IMR-90 (cell line): ENCODE measurements around the gene DNMT1. TPM values are rescaled to one million over a fixed set of nuclear protein-coding genes. Genes with fewer than 3 reads are reported as not detected.

Experiments used
- ATAC-seq: fragments of 200-7000 bp; cut with Tn5 transposase; 2 replicates; pipeline ENCODE4 v1.9.1; 2020; ENCODE audit warnings: low read depth, mild to moderate bottlenecking, moderate library complexity
- BruUV-seq: library from RNA; stranded (reverse); fragments of 400-500 nt; replicated peaks from 2 replicates; lab custom pipeline; 2021; lab: Mats Ljungman, UMichigan
- CTCF ChIA-PET: fragments of 300-600 bp; formaldehyde crosslinking; extraction: SDS; loops from one replicate; lab custom pipeline; 2021; ENCODE audit warnings: antibody characterized with exemption; lab: Yijun Ruan, JAX
- POLR2A ChIA-PET: fragments of 300-600 bp; sonication (Branson Sonifier 250); formaldehyde crosslinking; loops from one replicate; lab custom pipeline; 2022; ENCODE audit warnings: antibody characterized with exemption; ENCODE audit not compliant: unreplicated experiment; lab: Charles Lee
- DNase-seq: peaks from one replicate; pipeline ENCODE4 v3.0.0; 2013
- H2AFZ ChIP-seq: replicated peaks from 2 replicates; pipeline ENCODE3; 2013; ENCODE audit warnings: low read length, mild to moderate bottlenecking; ENCODE audit not compliant: poor library complexity
- H2AK5ac ChIP-seq: 2 replicates; pipeline ENCODE4 v1.6.1; 2013; ENCODE audit warnings: low read depth, low read length, inconsistent platforms
- H2AK9ac ChIP-seq: replicated peaks from 2 replicates; pipeline ENCODE3; 2013; ENCODE audit warnings: mild to moderate bottlenecking, low read depth, low read length, moderate library complexity; ENCODE audit not compliant: poor library complexity
- H2BK120ac ChIP-seq: 2 replicates; pipeline ENCODE4 v1.6.1; 2013; ENCODE audit warnings: low read depth, low read length, inconsistent platforms
- H2BK15ac ChIP-seq: 3 replicates; pipeline ENCODE4 v1.6.1; 2013; ENCODE audit warnings: low read depth, low read length, inconsistent platforms
- H2BK20ac ChIP-seq: 2 replicates; pipeline ENCODE4 v1.6.1; 2013; ENCODE audit warnings: low read depth, mild to moderate bottlenecking, inconsistent platforms, low read length, moderate library complexity
- H2BK5ac ChIP-seq: 2 replicates; pipeline ENCODE4 v1.6.1; 2013; ENCODE audit warnings: mild to moderate bottlenecking, low read depth, low read length, inconsistent platforms; ENCODE audit not compliant: poor library complexity, severe bottlenecking
- H3K14ac ChIP-seq: replicated peaks from 2 replicates; pipeline ENCODE4 v1.6.1; 2013; ENCODE audit warnings: low read depth, low read length, inconsistent platforms
- H3K18ac ChIP-seq: 2 replicates; pipeline ENCODE4 v1.6.1; 2013; ENCODE audit warnings: low read depth, low read length, control low read depth
- H3K23ac ChIP-seq: 2 replicates; pipeline ENCODE4 v1.6.1; 2013; ENCODE audit warnings: low read depth, low read length, inconsistent platforms
- H3K27ac ChIP-seq: 2 replicates; pipeline ENCODE4 v1.5.1; 2013; ENCODE audit warnings: mild to moderate bottlenecking, control low read depth, low read length; ENCODE audit not compliant: insufficient read depth
- H3K27me3 ChIP-seq: 2 replicates; pipeline ENCODE4 v1.6.1; 2013; ENCODE audit warnings: low read length; ENCODE audit not compliant: control insufficient read depth, insufficient read depth
- H3K36me3 ChIP-seq: 2 replicates; pipeline ENCODE4 v1.6.1; 2013; ENCODE audit warnings: low read length, mixed read lengths; ENCODE audit not compliant: control insufficient read depth, insufficient read depth
- H3K4ac ChIP-seq: 2 replicates; pipeline ENCODE4 v1.6.1; 2013; ENCODE audit warnings: low read depth, low read length, inconsistent platforms
- H3K4me1 ChIP-seq: 2 replicates; pipeline ENCODE4 v1.6.1; 2013; ENCODE audit warnings: low read length, mixed read lengths; ENCODE audit not compliant: control insufficient read depth, insufficient read depth
- H3K4me2 ChIP-seq: 2 replicates; pipeline ENCODE4 v1.6.1; 2013; ENCODE audit warnings: low read depth, mild to moderate bottlenecking, control low read depth, low read length, moderate library complexity
- H3K4me3 ChIP-seq: 2 replicates; pipeline ENCODE4 v1.5.1; 2013; ENCODE audit warnings: low read depth, mild to moderate bottlenecking, control low read depth, low read length, moderate library complexity; ENCODE audit not compliant: insufficient read depth
- H3K56ac ChIP-seq: 2 replicates; pipeline ENCODE4 v1.6.1; 2013; ENCODE audit warnings: low read length, inconsistent platforms; ENCODE audit not compliant: insufficient read depth; ENCODE audit errors: extremely low read depth
- H3K79me1 ChIP-seq, 2 experiments: 2 replicates each; pipeline ENCODE4 v1.6.1; 2013; ENCODE audit warnings: low read length in 2 of 2, inconsistent platforms in 1 of 2, low read depth in 1 of 2
- H3K9ac ChIP-seq: 2 replicates; pipeline ENCODE4 v1.6.1; 2013; ENCODE audit warnings: low read depth, low read length, control low read depth
- H3K9me1 ChIP-seq: 2 replicates; pipeline ENCODE4 v1.6.1; 2013; ENCODE audit warnings: low read length, inconsistent platforms; ENCODE audit not compliant: insufficient read depth
- H3K9me3 ChIP-seq: 2 replicates; pipeline ENCODE4 v1.6.1; 2013; ENCODE audit warnings: low read length; ENCODE audit not compliant: control insufficient read depth, insufficient read depth
- H4K20me1 ChIP-seq: 2 replicates; pipeline ENCODE4 v1.6.1; 2013; ENCODE audit warnings: low read length, inconsistent platforms; ENCODE audit not compliant: insufficient read depth
- H4K5ac ChIP-seq: 2 replicates; pipeline ENCODE4 v1.6.1; 2013; ENCODE audit warnings: mild to moderate bottlenecking, low read depth, low read length, control low read depth
- H4K8ac ChIP-seq, 2 experiments: 2 replicates each; pipeline ENCODE4 v1.6.1; 2013; ENCODE audit warnings: low read depth in 2 of 2, low read length in 2 of 2, control low read depth in 1 of 2, inconsistent platforms in 1 of 2
- H4K91ac ChIP-seq: 2 replicates; pipeline ENCODE4 v1.6.1; 2013; ENCODE audit warnings: low read depth, low read length, inconsistent platforms; ENCODE audit not compliant: insufficient read depth
- BHLHE40 ChIP-seq: fragments of 150-350 bp; IDR thresholded peaks from 2 replicates; pipeline ENCODE4 v1.6.1; 2016; ENCODE audit warnings: mild to moderate bottlenecking, low read depth, low read length
- CEBPB ChIP-seq: IDR thresholded peaks from 2 replicates; pipeline ENCODE4 v1.6.1; 2012; ENCODE audit warnings: low read depth, low read length, improper control_type of control experiment
- RAD21 ChIP-seq: IDR thresholded peaks from 2 replicates; pipeline ENCODE4 v1.6.1; 2012; ENCODE audit warnings: low read length, improper control_type of control experiment
- WGBS, 2 experiments: methylation state at CpG; one replicate each; pipeline versions ENCODE4 v1.1.5 to v1.1.7; 2013; ENCODE audit warnings: missing lambda C conversion rate in 2 of 2; ENCODE audit not compliant: insufficient read length in 1 of 2; ENCODE audit errors: extremely low coverage in 2 of 2; 5-methylcytosine and 5-hydroxymethylcytosine counted together
- dilution Hi-C: fragments of 300-500 bp; cut with HindIII; formaldehyde crosslinking; loops from one replicate; pipeline ENCODE4 v1.14.3; 2018; ENCODE audit warnings: low sequenced_read_pairs; ENCODE audit not compliant: unreplicated experiment
- in situ Hi-C: fragments of 300-500 bp; cut with MboI; formaldehyde crosslinking; loops from 3 replicates; pipeline ENCODE4 v1.14.3; 2019; ENCODE audit warnings: low sequenced_read_pairs, inconsistent platforms, mixed read lengths
- intact Hi-C: fragments of 100-400 bp; cut with micrococcal nuclease; formaldehyde crosslinking; loops from 2 replicates; pipeline ENCODE4 v1.10.0; 2022
- polyA plus RNA-seq, 3 experiments: library from polyadenylated mRNA; depleted of rRNA; stranded (reverse); fragments of >200 nt; gene quantifications; 2 replicates each; pipeline ENCODE4 v1.2.3, GENCODE V29; 2012; ENCODE audit warnings: low replicate concordance in 1 of 3
- total RNA-seq: library from RNA; depleted of rRNA; stranded (reverse); fragments of >200 nt; gene quantifications from 2 replicates; pipeline ENCODE4 v1.2.3, GENCODE V29; 2012

DNMT1 gene
- total and polyA plus RNA-seq, 2 of the 4 experiments (the other 2 are of a cell fraction), result 26.2 to 83.6 TPM

- TF ChIP-seq CEBPB (no peak), RAD21 (no peak), BHLHE40 (0 out of 2 replicates have a peak, but pooled peaks have one; percentile 15)
These were observed 88.4 kb downstream of the DNMT1 start, which contains the start of gene PPAN (continued) for GRCh38 chr19:10106100-10106936.

GRCh38 chr19:10105509-10106099 lies 89.1 kb downstream of the DNMT1 start:
- H3K79me1 ChIP-seq, result peaks cover 16 to 30% of the 10 kb centered on the region in 2 experiments
- no peak overlapping the region for H3K56ac ChIP-seq
- POLR2A ChIA-PET, result no interaction called here
- H3K14ac ChIP-seq, result no peak overlapping the region
- H3K9ac ChIP-seq, result no peak overlapping the region
- no peak for DNase-seq
- H2AK5ac ChIP-seq, result no peak overlapping the region
- H4K91ac ChIP-seq, result no peak overlapping the region
- H2AFZ ChIP-seq, result peak overlapping the region; percentile 76
- H2BK5ac ChIP-seq, result no peak overlapping the region
- intact Hi-C loops (loop anchor here (5.0 kb wide), 1 partner anchor 147 kb away; the partner anchor contains the start of gene MRPL4), dilution Hi-C loops (no loop called here), in situ Hi-C loops (no loop called here)
- no peak for ATAC-seq
- no peak overlapping the region for H3K4ac ChIP-seq
- no peak overlapping the region for H3K4me2 ChIP-seq
- 0 out of 2 replicates have a peak, but pooled peaks cover 5% of the 10 kb centered on the region for H4K20me1 ChIP-seq
- no peak overlapping the region for H2BK20ac ChIP-seq
- no peak overlapping the region for H2BK120ac ChIP-seq
- no peak for TF ChIP-seq BHLHE40
- H2BK15ac ChIP-seq, result no peak overlapping the region
- H4K8ac ChIP-seq, result peak overlapping the region in 1 of 2 experiments; percentile 37; a peak in 1 of 4 replicates
- H3K27ac ChIP-seq, result no peak overlapping the region
- H4K5ac ChIP-seq, result no peak overlapping the region
- H3K9me3 ChIP-seq, result no peaks in the 10 kb centered on the region
- H3K9me1 ChIP-seq, result no peaks in the 10 kb centered on the region
- H3K36me3 ChIP-seq, result peaks cover 25% of the 10 kb centered on the region
- no peak overlapping the region for H3K18ac ChIP-seq
- 55% methylated on average over 7 of the region's 16 CpGs; no CpG with 5 or more reads in 1 of the 2 experiments for WGBS, 2 experiments
- peaks cover 4% of the 10 kb centered on the region for H3K4me1 ChIP-seq
- no peak overlapping the region for H3K23ac ChIP-seq
- CTCF ChIA-PET, result no interaction called here
- no peak overlapping the region for H3K4me3 ChIP-seq
- BruUV-seq, result no TSS peak
- H2AK9ac ChIP-seq, result peak overlapping the region; percentile 22
- no peaks in the 10 kb centered on the region for H3K27me3 ChIP-seq
